Gastrocnemius medialis (tissue), 4 donors: ENCODE results near the gene DNM3.

Experiments used
- CTCF ChIP-seq, 5 experiments: fragments of 450-650 bp in 3 of 5; fragments of 200-600 bp in 2 of 5; sonication (generic) in 2 of 5; IDR thresholded peaks in 4 of 5; conservative IDR thresholded peaks in 1 of 5; 1 replicate in 4 of 5; 2 replicates in 1 of 5; pipeline ENCODE4 v1.5.1; 2016 to 2019; ENCODE audit warnings: antibody characterized with exemption in 5 of 5, mild to moderate bottlenecking in 3 of 5, moderate library complexity in 3 of 5
- POLR2A ChIP-seq, 2 donors: fragments of 450-650 bp; IDR thresholded peaks; one replicate each; pipeline ENCODE4 v1.6.1; 2017; ENCODE audit warnings: antibody characterized with exemption in 2 of 2, mild to moderate bottlenecking in 2 of 2, moderate library complexity in 2 of 2

- TF ChIP-seq CTCF (IDR thresholded peaks at IDR 0.05 in 4 of 5, conservative IDR thresholded peaks at IDR 0.05 in 1 of 5), result no peak
- TF ChIP-seq POLR2A (IDR thresholded peaks at IDR 0.05), result no peak
Observed at GRCh38 chr1:172125250-172125649, 284.0 kb downstream of the DNM3 start.
